Measurements from ENCODE around the gene ZG16B.
A peak's percentile ranks its signal among the peaks of the same experiment; 100 is the strongest.

The ZG16B gene

GRCh38 chr16:2825906-2826305, 4.2 kb upstream of the ZG16B start:
- DNase-seq: no peak

GRCh38 chr16:2826591-2827373, 3.3 kb upstream of the ZG16B start:
- no peak for DNase-seq

- DNase-seq: no peak
These were observed 2.7 kb upstream of the ZG16B start for GRCh38 chr16:2827374-2827791.

GRCh38 chr16:2827831-2828520, 2.1 kb upstream of the ZG16B start:
- DNase-seq: no peak

GRCh38 chr16:2828521-2828840, 1.6 kb upstream of the ZG16B start:
- DNase-seq: no peak

- no peak for DNase-seq
These were observed 1.1 kb upstream of the ZG16B start for GRCh38 chr16:2828876-2829430.

- DNase-seq: no peak
These were observed 222 bp downstream of the ZG16B start for GRCh38 chr16:2830355-2830695.

GRCh38 chr16:2831203-2831602, 1.1 kb downstream of the ZG16B start:
- no peak for DNase-seq

GRCh38 chr16:2833776-2834175, 3.7 kb downstream of the ZG16B start:
- DNase-seq: no peak

GRCh38 chr16:2834968-2835367, 4.9 kb downstream of the ZG16B start:
- DNase-seq: no peak

- DNase-seq: no peak
These were observed 5.8 kb downstream of the ZG16B start for GRCh38 chr16:2835638-2836493.

GRCh38 chr16:2836646-2837508, 6.8 kb downstream of the ZG16B start:
- no peak for DNase-seq

- DNase-seq: peak; percentile 75
These were observed 8.8 kb downstream of the ZG16B start for GRCh38 chr16:2838928-2839327.

GRCh38 chr16:2839650-2840450, 9.7 kb downstream of the ZG16B start:
- no peak for DNase-seq

- no peak for DNase-seq
These were observed 10.8 kb downstream of the ZG16B start for GRCh38 chr16:2840914-2841313.

GRCh38 chr16:2841606-2842339, 11.7 kb downstream of the ZG16B start:
- DNase-seq: no peak

GRCh38 chr16:2842340-2843000, 12.4 kb downstream of the ZG16B start:
- DNase-seq: peak; percentile 59

- no peak for DNase-seq
These were observed 13.4 kb downstream of the ZG16B start for GRCh38 chr16:2843526-2843925.

- DNase-seq: no peak
These were observed 15.0 kb downstream of the ZG16B start for GRCh38 chr16:2845116-2845515.
